ENCODE data around the gene SNCB.

DNA sequence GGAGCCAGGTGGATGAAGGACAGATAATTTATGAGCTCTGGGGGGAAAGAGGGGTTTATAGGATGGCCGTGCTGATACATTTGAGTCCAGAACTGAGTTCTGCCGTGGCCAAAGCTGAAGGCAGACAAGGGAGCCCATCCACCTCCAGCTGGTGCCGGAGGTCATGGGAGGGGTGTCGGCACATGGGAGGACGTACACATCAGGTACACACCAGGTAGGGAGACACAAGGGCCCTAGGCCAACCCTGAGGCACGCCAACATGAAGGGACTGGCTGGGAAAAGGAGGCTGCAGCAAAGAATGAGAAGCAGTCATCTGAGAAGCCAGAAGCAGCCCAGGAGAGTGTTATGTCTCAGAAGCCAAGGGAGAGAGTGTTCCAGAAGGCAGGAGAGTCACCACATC is 18.3 kb downstream of the SNCB start:
- TF ChIP-seq, protein P1, sequence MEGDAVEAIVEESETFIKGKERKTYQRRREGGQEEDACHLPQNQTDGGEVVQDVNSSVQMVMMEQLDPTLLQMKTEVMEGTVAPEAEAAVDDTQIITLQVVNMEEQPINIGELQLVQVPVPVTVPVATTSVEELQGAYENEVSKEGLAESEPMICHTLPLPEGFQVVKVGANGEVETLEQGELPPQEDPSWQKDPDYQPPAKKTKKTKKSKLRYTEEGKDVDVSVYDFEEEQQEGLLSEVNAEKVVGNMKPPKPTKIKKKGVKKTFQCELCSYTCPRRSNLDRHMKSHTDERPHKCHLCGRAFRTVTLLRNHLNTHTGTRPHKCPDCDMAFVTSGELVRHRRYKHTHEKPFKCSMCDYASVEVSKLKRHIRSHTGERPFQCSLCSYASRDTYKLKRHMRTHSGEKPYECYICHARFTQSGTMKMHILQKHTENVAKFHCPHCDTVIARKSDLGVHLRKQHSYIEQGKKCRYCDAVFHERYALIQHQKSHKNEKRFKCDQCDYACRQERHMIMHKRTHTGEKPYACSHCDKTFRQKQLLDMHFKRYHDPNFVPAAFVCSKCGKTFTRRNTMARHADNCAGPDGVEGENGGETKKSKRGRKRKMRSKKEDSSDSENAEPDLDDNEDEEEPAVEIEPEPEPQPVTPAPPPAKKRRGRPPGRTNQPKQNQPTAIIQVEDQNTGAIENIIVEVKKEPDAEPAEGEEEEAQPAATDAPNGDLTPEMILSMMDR (IDR thresholded peaks at IDR 0.05) = no peak
- TF ChIP-seq EZH2 (IDR thresholded peaks at IDR 0.05) (no peak), EZH2phosphoT487 (IDR thresholded peaks at IDR 0.05) (no peak)
